Ramos (cell line): Measurements from ENCODE around the gene ZNF362.

Source experiments
- in situ Hi-C: fragments of 300-500 bp; cut with MboI; formaldehyde crosslinking; loops from one replicate; pipeline ENCODE4 v1.14.3; 2022; ENCODE audit warnings: low sequenced_read_pairs; ENCODE audit not compliant: unreplicated experiment

Gene ZNF362

DNA sequence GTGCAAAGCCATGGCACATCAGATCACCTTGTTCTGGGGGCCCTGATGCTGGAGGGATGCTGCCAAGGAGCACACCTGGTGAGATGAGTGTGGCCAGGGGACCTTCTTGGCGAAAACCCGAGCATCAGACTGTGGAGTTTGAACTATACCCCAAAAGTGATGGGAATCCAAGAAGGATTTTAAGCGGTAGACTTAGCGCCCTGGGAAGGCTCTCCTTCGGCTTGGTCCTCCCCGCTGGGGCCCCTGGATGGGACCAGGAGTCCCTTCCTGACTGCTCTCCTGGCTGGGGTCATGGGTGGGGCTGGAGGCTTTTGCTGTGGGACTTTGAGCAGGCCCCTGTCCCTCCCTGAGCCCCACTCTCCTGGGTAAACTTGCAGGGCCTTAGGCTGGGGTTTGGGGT lies 10.5 kb downstream of the ZNF362 start:
- in situ Hi-C loops: no loop called here

DNA sequence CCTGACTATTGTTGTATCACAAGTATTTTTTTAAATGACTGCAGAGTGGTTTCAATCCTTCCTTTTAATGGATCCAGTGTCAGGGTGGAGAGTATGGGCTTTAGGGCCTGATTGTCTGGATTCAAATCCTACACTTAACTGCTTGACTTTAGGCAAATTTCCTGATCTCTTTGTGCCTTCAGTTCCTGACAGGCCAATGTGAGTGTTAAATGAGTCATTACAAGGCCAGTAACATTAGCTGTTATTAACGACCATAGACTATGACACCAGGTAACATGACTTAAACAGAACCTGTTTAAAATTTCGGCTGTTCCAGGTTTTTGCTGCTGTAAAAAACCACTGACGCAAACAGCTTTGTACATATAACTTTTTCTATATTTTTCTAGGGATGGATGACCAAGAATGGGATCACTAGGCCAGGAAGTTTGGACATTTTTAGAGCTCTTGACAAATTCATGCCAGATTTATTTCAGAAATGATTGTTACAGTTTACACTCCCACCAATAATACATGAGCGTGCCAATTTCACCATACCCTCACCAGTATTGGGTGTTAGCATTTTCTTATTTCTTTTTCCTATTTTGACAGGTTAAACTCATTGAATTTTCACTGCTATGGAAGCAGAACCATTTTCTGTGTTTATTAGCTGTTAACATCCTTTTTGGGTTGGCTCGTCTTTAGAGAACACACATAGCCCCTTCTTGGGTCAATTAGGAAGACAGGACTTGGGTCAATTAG lies 11.3 kb downstream of the ZNF362 start:
- in situ Hi-C loops: no loop called here

DNA sequence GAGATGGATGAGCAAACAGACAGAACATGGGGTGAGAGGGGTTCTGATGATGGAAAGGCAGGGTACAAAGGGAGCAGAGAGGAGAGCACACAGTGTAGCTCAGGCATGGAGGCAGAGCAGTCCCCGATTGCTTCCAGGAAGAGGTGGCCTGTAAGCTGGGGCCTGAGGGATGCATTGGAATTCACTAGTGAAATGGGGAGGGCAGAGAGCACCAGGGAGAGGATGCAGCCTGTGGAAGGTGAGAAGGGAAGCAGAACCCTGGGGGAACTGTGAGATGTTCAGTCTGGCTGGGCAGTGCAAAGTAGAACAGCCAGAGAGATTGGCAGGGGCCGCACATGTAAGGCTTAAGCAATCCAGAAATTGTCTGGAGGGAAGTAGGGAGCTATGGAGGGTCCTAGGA lies 12.2 kb downstream of the ZNF362 start:
- in situ Hi-C loops: no loop called here

DNA sequence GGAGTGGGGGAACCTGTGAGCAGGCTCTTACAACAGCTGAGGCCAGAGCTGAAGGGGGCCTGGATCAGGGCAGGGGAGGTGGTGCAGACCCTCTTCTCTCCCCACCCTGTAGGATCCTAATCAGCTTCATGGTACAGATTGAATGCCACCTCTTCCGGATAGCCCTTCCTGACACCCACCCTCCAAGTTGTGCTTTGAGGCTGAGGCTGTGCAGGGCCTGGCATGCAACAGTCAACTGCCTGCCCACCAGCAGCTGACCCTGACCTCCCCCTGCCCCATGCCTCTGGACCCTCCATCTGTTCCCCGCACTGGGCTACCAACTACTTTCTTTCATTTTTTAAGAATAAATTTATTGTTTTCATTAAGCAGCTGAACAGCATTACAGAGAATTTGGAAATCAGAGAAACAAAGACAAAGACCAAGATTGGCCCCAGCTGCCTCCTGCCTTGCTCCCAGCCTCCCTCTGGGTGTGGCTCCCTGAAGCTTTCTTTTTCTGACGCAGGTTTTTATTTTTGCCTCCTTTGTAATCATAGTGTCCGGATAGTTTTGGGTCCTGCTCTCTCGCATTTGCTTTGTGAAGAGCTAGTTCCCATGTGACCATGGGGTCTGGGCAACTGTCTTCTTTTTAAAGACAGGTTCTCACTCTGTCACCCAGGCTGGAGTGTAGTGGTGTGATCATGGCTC lies 12.8 kb downstream of the ZNF362 start:
- in situ Hi-C loops: no loop called here

DNA sequence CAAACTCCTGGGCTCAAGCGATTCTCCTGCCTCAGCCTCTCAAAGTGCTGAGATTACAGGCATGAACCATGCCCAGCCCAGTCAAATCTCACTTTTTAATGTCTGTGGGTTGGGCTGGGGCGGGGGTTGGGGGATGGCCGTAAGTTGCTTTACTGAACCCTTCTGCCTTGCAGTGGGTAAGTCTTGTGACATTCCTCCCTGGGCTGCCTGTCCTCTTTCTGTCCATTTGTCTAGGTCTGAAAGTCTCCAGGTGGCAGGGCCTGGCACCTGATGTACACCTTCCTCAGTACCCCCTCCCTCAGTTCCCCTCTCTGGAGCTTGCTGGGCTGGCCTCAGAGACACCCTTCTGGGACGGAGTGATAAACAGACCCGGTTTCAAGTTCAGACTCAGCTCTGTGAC lies 13.3 kb downstream of the ZNF362 start:
- in situ Hi-C loops: no loop called here

DNA sequence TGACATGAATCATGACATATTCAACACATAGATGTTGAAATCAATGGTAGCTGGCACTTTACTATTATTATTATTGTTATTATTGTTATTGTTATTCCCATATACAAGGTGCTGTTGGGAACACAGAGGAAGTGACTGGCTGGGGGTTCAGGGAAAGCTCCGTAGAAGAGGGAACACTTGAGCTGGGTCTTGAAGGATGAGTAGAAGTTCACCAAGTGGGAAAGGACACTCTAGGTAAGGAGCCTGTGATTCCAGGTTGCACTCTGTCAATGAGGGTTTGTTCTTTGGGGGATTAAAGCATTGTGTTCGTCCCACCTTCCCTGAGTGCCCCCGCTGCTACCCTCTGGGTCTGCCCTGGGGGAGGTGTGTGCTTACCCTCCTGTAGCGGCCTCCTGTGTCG lies 14.1 kb downstream of the ZNF362 start:
- in situ Hi-C loops: no loop called here

DNA sequence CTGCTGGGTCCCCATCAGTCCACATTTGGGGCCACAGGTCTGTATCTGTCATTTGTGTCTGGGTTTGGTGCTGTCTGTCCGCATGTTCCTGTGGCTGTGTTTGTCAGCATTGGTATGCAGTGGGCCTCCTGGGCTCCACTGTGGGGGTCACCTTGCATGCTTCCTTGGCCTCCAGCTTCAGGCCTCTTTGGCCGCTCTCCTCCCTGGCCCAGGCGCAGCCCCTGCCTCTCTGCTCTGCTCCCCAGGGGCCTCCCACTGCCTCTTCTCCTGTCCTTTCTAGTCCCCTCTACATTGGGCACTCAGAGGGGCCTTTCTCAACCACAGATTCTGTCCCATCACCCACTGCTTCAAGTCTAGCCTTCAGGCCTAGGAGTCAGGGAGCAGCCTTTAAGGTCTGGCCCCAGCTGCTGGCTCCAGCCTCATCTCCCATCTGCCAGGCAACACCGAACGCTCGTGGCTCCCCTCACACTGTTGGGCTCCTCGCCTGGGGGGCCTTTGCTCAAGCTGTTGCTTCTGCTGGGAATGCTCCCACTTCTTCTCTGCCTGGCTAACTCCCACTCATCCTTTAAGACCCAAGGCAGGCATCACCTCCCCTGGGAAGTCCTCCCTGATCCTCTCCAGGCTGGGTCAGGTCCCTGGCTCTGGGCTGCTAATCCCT lies 14.6 kb downstream of the ZNF362 start:
- in situ Hi-C loops: no loop called here

DNA sequence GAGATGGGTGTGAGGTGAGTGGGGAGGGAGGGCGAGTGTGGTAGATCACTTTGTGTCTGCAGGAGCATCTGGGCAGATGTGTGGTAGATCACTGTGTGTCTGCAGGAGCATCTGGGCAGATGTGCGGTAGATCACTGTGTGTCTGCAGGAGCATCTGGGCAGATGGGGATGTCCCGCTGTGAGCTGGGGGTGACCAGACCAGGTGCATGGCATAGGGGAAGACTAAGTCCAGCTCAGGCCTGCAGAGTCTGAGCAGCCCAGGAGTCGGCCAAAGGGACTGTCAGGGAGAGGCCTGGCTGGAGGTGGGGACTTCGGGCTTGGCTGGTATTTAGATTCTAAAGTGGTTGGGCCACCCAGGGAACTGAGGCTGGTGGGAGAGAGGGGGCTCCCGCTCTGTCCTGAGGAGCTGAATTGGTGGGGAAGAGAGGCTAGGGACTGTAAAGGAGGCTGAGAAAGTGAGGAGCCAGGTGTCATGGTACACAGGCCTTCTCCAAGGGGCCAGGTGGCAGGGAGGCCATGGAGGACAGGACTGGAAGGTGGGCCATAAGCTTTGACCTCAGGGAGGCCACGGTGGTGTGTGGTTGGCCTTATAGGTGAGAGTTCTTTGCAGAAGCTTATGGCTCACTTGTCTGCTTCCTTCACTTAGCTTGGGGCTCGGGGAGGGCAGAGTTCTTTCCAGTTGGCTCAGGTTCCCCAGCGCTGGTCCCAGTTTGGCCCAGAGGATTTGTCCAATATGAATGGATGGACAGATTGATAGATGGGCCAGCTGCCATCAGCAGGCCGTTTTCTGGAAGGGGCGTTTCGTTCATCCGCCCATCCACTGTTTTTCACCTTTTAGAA lies 15.6 kb downstream of the ZNF362 start:
- in situ Hi-C loops: no loop called here

DNA sequence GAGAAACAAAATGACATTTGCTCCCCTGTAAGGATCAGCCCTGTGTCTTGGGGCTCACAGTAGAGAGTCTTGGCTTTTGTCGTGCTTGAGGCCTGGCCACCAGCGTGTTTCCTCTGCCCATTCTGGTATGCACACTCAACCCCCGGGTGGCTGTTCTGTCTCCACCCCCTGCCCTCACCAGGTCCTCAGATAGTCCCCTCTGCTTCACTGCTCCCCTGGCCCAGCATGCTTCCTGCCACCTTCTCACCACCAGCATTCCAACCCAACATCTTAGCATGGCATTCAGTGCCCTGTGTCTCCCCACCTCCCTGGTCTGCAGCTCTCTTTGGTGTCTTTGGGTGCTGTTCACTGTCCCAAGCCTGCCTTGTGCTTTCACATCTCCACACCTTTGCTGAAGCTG lies 16.2 kb downstream of the ZNF362 start:
- in situ Hi-C loops: no loop called here

DNA sequence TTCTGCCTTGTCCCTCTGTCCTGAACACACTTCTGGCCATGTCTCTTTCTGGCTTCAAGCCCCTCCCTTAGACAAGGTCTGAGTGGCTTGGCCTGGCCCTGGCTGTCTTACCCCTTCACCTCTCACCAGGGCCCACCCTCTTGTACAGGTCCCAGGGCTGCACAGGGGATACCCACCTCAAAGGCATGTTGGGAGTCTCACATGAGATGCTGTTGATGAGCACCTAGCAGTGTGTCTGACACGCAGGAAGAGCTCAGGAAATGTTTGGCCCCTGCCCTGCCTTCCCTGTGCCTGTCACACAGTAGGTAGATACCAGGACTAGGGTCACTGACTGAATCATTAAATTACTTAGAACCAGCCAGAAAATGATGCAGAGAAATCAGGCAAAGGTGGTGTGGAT lies 16.6 kb downstream of the ZNF362 start:
- in situ Hi-C loops: no loop called here

DNA sequence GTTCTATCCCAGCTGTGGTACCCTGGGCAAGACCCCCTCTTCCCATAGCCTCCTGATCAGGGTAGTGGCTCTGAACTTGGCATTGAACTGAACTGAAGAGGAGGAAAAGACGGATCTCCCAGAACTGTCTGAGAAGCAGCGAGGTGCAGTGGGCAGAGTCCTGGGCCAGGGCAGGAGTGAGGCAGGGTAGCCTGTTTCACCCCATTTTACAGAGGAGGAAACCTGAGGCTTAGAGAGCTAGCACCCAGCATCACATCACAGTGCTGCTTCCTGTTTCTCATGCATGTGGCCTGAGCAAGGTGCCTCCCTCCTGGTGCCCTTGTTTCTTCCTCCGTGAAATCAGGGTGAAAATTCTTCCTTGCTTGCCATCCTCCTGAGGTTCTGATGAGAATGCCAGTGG lies 17.1 kb downstream of the ZNF362 start:
- in situ Hi-C loops: no loop called here

DNA sequence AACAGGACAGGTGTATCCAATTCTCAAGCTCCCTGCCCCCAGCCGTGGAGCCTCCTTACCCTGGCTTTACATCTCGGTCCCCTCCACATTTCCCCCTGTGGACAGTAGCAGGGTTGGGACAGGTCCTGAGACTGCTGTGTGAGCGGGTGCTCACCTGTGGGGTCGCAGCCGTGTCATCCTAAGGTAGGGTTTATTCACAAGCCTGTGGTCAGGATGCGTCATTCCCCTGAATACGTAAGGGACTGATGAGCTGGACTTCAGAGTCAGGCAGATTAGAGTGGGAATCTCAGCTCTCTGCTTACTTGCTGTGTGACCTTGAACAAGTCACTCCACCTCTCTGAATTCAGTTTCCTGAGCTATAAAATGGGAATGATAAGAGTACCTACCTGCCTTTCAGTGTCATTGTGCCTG lies 17.7 kb downstream of the ZNF362 start:
- in situ Hi-C loops: no loop called here

DNA sequence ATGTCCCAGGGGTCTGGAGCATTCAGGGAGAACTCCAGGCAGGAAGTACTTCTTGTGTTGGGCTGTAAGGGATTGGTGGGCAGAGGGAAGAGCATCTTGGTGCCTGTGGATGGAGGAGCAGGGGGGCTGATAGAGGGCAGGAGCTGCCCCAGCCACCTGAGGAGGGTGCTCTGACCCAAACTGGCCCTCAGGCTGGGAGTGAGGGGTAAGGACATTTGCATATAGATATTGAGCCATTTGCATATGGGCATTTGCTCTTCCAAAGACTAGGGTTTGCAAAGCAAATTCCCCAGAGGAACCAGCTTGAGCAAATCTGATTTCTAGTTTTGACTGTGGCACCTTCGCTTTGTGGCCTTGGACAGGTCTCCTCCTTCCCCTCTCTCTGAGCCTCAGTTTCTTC lies 18.2 kb downstream of the ZNF362 start:
- in situ Hi-C loops: no loop called here

DNA sequence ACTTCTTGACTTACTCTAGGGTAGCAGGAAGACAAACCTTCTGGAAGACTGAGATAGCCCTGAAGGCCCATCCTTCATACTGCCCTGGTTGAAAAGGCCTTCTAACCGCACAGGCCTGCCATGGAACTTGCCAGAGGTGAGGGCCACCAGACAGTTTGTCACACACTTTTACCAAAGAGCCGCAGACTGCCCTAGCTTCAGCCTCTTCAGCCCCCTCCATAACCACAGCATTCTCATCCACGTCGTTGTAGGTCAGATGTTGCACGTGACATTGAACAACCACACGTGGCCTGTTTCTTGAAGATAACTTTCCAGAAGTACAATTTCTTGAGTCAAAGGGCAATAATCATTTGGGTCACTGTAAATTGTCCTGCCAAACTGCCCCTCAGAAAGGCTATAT lies 18.9 kb downstream of the ZNF362 start:
- in situ Hi-C loops: no loop called here

DNA sequence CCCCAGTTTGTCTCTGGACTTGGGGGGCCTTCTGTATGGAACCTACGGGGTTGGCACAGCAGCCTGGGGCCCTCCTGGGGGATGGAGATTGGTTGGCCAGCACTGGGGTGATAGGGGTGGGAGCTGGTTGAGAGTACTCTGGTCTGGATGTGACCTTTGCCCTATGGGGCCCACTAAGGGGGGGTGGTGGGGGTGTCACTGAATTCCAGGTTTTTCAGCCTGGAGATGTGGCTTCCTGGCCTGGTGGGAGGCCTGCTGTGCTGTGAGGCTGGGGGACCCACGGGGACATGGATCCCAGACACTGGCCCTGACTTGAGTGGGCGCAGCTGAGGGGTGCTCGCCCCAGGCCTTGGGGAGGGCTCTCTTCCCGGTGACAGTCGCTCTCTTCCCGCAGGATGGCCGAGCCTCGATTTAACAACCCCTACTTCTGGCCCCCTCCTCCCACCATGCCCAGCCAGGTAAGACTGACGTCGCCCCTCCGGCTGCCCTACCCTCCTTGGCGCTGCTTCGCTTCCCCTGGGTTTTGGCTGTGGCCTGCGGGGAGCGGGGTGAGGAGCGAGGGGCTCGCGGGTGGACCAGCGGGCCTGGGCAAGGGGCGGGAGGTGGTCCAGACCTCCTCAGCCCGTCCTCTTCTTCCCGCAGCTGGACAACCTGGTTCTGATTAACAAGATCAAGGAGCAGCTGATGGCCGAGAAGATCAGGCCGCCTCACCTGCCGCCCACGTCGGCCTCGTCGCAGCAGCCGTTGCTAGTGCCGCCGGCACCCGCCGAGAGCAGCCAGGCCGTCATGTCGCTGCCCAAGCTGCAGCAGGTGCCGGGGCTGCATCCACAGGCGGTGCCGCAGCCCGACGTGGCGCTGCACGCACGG lies 19.6 kb downstream of the ZNF362 start:
- in situ Hi-C loops: no loop called here

DNA sequence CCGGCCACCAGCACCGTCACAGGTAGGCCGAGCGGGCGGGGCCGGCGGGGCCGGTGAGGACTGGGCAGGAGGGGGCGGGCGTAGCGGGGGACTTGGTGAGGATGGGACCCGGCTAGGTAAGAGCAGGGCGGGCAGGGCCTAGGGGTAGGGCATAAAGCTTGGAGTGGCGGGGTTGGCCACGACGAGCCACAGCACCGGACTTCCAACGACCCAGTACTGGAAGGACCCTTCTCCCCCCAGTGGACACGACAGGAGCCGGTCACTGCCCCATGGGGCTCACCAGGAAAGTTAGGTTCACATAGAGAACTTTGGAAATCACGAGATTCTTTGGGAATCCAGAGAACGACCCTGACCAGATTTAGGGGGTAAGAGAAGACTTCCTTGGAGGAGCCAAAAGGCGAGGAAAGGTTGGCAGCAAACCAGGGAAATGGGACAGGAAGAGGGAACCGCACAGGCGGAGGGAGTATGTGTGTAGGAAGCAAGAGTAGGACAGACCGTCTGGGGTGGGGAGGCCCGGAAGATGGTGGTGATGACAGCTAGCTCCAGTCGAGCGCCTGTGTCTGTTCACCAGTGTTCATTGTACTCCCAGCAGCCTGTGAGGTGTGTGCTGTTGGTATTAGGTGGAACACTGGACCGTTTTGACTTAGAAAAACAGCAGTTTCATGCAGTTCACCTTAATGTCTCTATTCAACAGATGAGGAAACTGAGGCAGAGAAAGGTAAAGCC lies 20.4 kb downstream of the ZNF362 start:
- in situ Hi-C loops: no loop called here

DNA sequence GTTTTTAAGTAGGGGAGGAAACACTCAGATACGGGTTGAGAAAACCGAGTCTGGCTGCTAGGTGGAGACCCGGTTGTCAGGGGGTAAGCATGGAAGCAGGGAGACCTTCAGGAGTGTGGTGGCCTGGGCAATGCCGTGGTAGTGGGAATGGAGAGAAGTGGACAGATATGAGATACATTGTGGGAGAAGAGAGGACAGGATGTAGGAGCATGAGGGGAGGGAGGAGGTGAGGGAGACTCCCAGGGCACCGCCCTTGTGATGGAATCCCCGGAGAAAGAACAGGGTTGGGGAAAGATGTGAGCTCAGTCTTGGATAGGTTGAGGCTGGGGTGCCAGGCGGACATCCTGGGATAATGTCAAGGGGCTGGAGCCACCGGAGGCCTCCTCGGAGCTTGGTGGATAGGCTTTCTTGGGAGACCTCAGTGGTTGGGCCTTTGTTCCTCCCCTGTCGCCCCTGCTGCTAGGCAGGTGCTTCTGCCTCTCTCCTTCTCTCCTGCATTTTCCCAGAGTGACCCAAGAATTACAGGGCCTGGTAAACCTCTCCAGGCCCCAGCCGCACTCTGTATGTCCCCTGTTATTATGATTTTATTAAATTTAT lies 21.3 kb downstream of the ZNF362 start:
- in situ Hi-C loops: no loop called here

DNA sequence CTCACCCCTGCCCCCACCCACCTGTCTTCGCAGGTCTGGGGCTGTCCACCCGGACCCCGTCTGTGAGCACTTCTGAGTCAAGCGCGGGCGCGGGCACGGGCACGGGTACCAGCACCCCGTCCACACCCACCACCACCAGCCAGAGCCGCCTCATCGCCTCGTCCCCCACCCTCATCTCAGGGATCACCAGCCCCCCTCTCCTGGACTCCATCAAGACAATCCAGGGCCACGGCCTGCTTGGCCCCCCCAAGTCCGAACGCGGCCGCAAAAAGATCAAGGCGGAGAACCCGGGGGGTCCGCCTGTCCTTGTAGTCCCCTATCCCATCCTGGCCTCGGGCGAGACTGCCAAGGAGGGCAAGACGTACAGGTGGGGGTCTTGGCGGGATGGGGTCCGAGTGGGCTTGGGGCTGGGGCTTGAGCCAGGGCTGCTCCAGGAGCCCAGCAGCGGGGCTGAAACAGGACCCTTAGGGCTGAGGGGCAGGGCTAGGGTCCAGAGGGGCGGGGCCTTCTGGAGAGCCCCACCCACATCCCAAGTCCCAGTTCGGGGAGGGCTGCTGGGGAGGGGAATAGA lies 23.9 kb downstream of the ZNF362 start:
- in situ Hi-C loops: no loop called here
